Kidney (tissue), 14 donors: ENCODE data around the gene COL23A1. TPM values are rescaled to one million over a fixed set of nuclear protein-coding genes. Genes with fewer than 3 reads are reported as not detected.

ENCODE experiments used
- DNase-seq, 5 donors: peaks; one replicate each; pipeline ENCODE4 v3.0.0-alpha.2; 2013 to 2020
- FAIRE-seq: peaks from 2 replicates; lab custom pipeline; 2012; peaks lifted over from hg19 to GRCh38; lab: Jason Lieb, UNC
- H3K27ac ChIP-seq, 2 donors: one replicate each; pipeline ENCODE4 v1.7.0; 2013; ENCODE audit warnings: low read depth in 2 of 2, low read length in 2 of 2, inconsistent platforms in 1 of 2
- H3K27me3 ChIP-seq: one replicate; pipeline ENCODE4 v1.7.1; 2013; ENCODE audit warnings: low read length, inconsistent platforms; ENCODE audit not compliant: control insufficient read depth, insufficient read depth
- H3K36me3 ChIP-seq, 3 donors: one replicate each; pipeline versions ENCODE4 v1.7.0 to v1.7.1; 2013; ENCODE audit warnings: low read length in 3 of 3, control low read depth in 1 of 3, inconsistent platforms in 1 of 3; ENCODE audit not compliant: insufficient read depth in 3 of 3, control insufficient read depth in 2 of 3
- H3K4me1 ChIP-seq, 3 donors: one replicate each; pipeline versions ENCODE4 v1.7.0 to v1.7.1; 2013; ENCODE audit warnings: low read length in 3 of 3, inconsistent platforms in 1 of 3, low read depth in 1 of 3; ENCODE audit not compliant: control insufficient read depth in 2 of 3, insufficient read depth in 2 of 3
- H3K4me3 ChIP-seq, 3 donors: one replicate each; pipeline versions ENCODE4 v1.7.0 to v1.8.1; 2013; ENCODE audit warnings: low read length in 3 of 3, control low read depth in 1 of 3, inconsistent platforms in 1 of 3
- H3K9ac ChIP-seq, 3 donors: one replicate each; pipeline versions ENCODE4 v1.7.0 to v1.7.1; 2013; ENCODE audit warnings: low read length in 3 of 3, control low read depth in 1 of 3, inconsistent platforms in 1 of 3
- H3K9me3 ChIP-seq, 3 donors: one replicate each; pipeline versions ENCODE4 v1.7.0 to v1.7.1; 2013; ENCODE audit warnings: low read length in 3 of 3, control low read depth in 1 of 3, inconsistent platforms in 1 of 3; ENCODE audit not compliant: control insufficient read depth in 2 of 3, insufficient read depth in 1 of 3
- CTCF ChIP-seq: IDR thresholded peaks from 3 replicates; pipeline ENCODE4 v1.5.1; 2012; ENCODE audit warnings: mild to moderate bottlenecking, moderate library complexity, borderline replicate concordance; ENCODE audit not compliant: insufficient read depth; ENCODE audit errors: extremely low read depth
- intact Hi-C: fragments of 100-400 bp; cut with DNase I; formaldehyde crosslinking; loops from one replicate; pipeline ENCODE4 v1.11.1; 2022
- polyA plus RNA-seq: library from polyadenylated mRNA; stranded (reverse); fragments of 350-450 nt; fragmentation: Illumina TruSeq; extraction: RNeasy Lipid Tissue Mini Kit (QIAGEN cat#74804); gene quantifications from one replicate; pipeline ENCODE4 v1.2.3, GENCODE V29; 2014; ENCODE audit warnings: low read depth, low replicate concordance; ENCODE audit not compliant: insufficient read depth
- total RNA-seq: library from RNA; stranded (reverse); fragmentation: NEBNext Ultra II Directional; extraction: Animal tissue kit (Norgen Biotek cat#: 25700); gene quantifications from one replicate; pipeline ENCODE4 v1.2.1, GENCODE V29; 2021
- donor health status: control.
- donor health status: control.
- donor health status: control.
- donor health status: control.
- donor health status: control.
- donor health status: DM: yes; HTN: yes; CAD: no.
- donor health status: Normal renal cell carcinoma (clear cell type).

Gene COL23A1
- total and polyA plus RNA-seq, 2 donors from 2014 or later: 4.1 to 8.7 TPM

GRCh38 chr5:178223196-178223773 lies 366.9 kb downstream of the COL23A1 start:
- Histone ChIP-seq H3K27ac (no peak overlapping the region), H3K36me3 (peaks cover 7 to 21% (median 7%) of the 10 kb centered on the region in 3 donors), H3K4me1 (peaks cover 0 to 5% (median 0%) of the 10 kb centered on the region in 3 donors), H3K27me3 (no peaks in the 10 kb centered on the region), H3K9ac (no peak overlapping the region), H3K9me3 (no peaks in the 10 kb centered on the region), H3K4me3 (no peak overlapping the region)
- FAIRE-seq (no peak), DNase-seq (peak in 1 of 5 donors; percentile 24)
- intact Hi-C loops: no loop called here
- TF ChIP-seq CTCF: no peak

- FAIRE-seq (no peak), DNase-seq (peak in 1 of 5 donors; percentile 57)
- Histone ChIP-seq H3K4me3 (no peak overlapping the region), H3K9ac (no peak overlapping the region), H3K4me1 (peaks cover 0 to 5% (median 0%) of the 10 kb centered on the region in 3 donors), H3K27ac (no peak overlapping the region), H3K9me3 (no peaks in the 10 kb centered on the region), H3K36me3 (peaks cover 2 to 13% (median 3%) of the 10 kb centered on the region in 3 donors), H3K27me3 (no peaks in the 10 kb centered on the region)
- intact Hi-C loops: no loop called here
- no peak for TF ChIP-seq CTCF
Measured at GRCh38 chr5:178222292-178222691, 367.9 kb downstream of the COL23A1 start.

GRCh38 chr5:178221853-178222252 lies 368.3 kb downstream of the COL23A1 start:
- intact Hi-C loops: no loop called here
- TF ChIP-seq CTCF: no peak
- Histone ChIP-seq H3K36me3 (peaks cover 2 to 11% (median 3%) of the 10 kb centered on the region in 3 donors), H3K27ac (no peak overlapping the region), H3K9me3 (no peaks in the 10 kb centered on the region), H3K9ac (no peak overlapping the region), H3K27me3 (no peaks in the 10 kb centered on the region), H3K4me3 (no peak overlapping the region), H3K4me1 (peaks cover 0 to 5% (median 0%) of the 10 kb centered on the region in 3 donors)
- DNase-seq (peak in 1 of 5 donors; percentile 21), FAIRE-seq (no peak)
